GM21390 (cell line): ENCODE measurements around the gene TOB1.
"Not testable (repeated sequence)": the region's sequence is repeated elsewhere in the genome, so short reads cannot be mapped to it uniquely, and the experiment has no call there.

Source experiments
- ATAC-seq: cut with Tn5 transposase; IDR thresholded peaks from one replicate; pipeline ENCODE4 v1.9.1; 2021; ENCODE audit not compliant: unreplicated experiment

The TOB1 gene

DNA sequence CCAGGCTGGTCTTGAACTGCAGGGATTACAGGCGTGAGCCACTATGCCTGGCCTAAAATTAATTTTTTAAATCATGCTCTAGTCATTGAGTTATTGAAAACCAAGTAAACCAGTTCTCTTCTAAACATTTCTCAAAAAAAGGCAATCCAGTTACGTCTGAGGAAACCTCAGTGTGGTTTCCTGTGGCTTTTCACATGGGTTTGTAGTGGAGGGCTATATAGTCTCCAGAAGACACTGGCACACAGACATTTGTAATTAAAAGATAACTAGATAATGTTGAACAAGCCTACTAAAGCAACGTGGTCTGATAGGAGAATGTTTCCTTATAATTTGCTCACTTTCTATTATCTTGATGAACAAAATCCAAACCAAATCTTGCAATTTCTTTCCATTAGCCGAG is 5.2 kb upstream of the TOB1 start:
- no peak for ATAC-seq

DNA sequence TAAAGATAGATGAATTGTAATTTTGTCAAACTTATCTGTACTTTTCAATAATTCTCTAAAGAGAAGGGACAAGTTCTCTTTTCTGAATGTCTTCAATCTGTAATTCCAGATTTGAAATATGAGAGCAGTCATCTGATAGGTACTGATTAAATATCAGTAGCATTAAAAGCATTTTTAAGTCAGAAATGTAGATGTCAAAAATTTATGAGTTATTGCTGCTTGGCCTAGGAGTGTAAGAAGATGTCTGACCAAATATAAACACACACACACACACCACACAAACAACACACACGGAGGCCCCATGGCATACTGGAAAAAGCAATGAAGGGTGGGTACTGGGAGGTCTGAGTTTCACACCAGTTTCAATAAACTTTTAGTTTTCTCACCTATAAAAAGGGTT is 2.4 kb upstream of the TOB1 start:
- no peak for ATAC-seq

DNA sequence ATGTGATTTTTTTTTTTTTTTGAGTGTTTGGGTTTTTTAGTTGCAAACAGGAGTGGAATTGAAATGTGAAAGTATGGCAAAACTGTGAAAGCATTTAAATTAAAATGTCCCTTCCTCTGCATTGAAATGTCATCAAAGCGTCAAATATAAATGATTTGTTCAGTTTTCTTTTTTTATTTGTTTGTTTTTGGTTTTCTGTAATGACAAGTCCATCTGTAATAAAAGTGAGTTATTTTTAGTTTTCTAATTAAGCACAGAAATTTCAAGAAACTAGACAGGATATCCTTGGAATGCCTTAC is 1.9 kb upstream of the TOB1 start:
- ATAC-seq: no peak

DNA sequence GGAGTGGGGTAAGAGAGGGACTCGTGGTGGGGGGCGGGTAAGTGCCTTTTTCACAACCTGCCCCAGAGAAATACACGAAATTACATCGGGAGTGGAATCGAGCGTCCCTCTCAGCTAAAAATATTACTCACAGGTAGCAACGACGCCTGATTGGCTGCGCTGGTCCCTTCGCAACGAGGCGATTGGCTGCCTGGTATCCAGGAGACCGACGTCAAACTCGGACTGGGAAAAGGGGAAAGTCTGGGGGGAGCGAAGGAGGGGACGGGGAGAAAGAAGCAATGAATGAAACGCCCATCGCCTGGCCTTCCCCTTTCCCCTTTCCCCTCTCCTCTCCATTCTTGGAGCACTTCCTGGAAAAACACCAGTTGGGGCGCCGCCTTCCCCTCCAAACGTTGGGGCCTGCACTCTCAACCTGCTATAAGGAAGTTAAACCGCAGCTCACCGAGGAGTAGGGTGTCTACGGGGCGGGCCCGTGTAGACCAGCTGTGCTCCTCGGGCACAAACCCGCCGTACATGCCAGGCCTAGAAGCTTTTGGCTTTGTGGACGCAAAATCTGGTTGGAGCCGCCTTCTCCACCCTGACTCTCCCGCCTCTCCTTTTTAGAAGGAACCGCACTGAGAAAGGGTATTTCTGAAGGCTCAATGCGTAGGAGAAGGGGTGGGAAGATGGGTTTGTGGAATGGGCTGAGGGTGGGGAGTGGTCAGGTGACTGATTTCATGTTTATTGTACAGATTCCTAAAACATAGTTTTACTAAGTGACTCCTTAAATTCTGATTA is 1.4 kb upstream of the TOB1 start:
- peak; percentile 37 for ATAC-seq

DNA sequence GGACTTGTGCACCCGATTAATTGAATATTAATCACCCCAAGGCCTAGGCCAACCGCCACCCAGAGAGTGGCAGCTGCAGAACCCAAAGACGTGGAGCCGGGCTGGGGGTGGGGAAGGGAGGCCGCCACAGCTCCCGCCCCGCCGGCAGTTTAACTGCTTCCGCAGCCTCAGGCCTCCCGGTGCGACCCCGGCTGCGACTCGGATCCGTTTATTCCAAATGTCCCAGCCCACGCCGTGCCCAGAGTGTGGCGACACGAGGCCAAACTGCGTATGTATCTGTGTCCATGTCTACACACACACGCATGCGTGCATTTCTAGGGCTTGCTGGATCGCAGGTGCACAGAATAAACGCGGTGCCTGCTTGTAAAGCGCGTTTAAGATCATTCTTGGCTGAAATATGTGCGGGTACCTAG is 802 bp upstream of the TOB1 start:
- no peak for ATAC-seq

DNA sequence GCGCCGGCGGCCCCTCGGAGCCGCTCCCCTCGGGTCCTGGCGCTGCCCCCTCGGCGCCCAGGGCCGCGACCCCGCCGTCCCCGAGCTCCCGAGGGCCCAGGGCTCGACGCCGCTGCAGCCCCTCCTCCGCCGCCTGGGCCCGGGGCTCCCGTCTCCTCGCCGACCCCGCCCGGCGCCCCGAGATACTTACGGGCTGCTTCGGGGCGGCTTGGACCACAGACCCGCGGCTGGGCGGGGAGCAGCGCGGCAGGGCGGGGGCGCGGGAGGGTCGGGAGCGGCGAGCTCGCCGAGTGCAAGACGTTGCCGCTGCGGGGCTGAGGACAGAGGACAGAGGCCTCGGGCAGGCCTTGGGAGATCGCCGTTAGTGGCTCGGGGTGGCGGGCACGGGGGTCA is 290 bp downstream of the TOB1 start:
- ATAC-seq: peak; percentile 5

DNA sequence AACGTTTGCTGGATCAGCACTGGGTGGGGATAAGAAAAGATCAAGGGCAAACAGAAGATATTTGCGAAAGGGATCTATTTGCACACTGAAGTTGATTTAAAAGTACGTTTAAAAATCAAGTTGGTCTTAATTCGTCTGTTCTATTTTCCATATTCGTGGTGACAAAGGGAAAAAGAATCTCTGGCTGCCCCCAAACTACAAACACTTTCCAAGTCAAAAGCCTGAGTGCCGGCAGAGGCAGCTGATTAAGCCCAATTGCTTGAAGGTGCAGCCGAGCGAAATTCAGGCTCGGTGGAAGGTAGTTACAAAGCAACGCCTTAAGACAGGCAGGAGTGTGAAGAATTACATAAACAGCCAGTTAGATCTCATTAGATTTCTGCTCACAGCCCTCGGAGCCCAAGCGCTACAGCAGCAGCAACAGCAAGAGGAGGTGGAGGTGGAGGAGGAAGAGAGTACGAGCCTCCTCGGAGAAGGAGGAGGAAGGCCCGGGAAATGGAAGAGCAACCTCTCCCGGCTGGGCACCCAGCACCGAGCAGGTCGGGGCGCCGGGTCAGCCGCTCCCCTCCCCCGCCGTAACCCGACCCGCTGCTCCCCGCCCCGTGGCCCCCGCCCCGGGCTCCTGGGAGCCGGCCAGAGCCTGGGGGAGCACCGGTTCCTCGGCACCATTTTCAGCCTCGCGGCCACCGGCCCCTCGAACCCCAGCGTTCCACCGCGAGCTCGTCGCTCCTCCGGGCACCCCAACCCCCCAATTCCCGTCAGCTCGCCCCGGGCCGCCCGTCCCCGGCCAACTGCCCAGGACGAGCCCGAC is 890 bp downstream of the TOB1 start:
- peak; percentile 3 for ATAC-seq

DNA sequence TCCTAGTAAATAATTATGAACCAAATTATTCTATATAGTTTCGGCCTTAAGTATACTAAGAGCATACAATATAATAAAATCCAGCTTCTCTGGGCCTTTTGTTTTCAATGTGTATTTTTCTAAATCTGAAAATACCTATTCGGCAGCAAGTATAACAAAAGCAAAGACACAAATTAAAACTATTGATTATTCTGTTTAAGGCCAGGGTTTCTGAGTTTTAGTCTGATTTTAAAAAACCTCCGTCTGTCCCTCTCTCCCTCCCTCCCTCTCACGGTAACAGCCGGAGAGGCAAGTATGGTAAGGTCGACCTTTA is 1.5 kb downstream of the TOB1 start:
- ATAC-seq: no peak

DNA sequence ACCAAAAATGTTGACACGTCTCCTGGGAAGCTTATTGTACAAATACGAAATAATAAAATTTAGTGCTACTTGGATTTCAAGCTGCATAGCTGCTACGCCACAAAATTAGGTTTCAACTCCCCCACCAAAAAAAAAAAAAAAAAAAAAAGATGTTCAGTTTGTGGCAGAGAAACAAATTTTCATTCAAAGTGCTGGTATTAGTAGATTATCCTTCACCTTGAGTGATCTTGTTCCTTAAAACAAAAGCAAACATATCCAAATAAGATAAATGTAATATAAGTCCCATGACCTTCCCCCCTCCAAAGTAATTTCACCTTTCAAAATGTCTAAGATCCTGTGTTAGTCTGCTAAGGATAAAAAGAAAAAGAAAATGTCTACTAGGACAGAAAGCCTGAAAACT is 2.2 kb downstream of the TOB1 start:
- no peak for ATAC-seq

DNA sequence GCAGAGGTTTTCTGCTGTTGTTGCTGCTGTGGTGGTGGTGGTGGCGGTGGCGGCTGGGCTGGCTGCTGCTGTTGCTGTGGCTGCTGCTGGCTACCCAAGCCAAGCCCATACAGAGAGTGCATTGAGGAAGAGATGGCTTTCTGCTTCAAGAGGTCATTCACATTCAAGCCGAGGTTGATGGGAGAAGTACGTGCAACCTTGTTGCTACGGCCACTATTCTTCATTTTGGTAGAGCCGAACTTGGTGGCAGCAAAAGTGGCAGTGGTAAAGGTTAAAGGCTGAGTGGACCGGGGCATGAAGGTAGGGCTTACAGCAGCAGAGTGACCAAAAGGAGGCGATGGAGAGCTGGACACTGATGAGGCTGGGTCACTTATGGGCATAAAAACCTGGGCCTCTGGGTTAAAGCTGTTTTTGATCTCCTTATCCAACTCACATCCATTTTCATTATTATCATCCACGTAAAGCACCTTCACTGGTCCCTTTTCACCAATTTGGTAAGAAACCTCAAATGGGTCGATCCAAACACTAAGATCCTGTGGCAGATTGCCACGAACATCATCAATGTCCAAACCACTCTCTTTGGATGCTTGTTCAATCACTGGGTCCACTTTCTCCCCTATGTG is 2.8 kb downstream of the TOB1 start:
- no peak for ATAC-seq

DNA sequence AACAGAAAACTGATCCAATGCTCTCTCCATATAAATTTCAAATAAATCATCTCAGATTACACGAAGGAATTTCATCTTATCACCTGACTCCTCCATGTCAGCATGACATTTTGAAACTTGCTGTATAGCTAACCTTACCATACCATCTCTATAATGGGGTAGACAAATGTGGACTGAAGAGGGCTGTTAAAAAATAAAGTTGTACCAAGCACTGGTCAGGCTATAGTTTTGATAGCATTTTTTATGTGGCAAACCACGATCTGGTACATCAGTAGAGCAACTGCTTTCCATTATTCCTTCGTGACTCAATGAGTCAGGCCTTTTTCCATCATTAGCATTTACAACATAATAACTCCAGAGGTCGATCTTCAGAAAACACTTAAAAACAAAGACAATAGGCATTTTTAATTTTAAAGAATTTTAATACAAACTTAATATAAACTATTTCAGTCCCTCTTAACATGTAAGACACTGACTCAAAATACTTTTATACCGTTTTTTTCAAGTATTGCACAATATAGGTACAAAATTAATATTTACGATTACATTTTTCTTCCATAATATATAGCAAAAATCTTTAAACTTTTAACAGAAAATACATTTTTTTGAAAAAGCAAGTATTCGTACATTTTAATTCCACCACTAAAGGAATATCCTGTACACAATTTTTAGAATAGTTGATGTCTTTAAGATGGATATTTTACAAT is 4.2 kb downstream of the TOB1 start:
- no peak for ATAC-seq

DNA sequence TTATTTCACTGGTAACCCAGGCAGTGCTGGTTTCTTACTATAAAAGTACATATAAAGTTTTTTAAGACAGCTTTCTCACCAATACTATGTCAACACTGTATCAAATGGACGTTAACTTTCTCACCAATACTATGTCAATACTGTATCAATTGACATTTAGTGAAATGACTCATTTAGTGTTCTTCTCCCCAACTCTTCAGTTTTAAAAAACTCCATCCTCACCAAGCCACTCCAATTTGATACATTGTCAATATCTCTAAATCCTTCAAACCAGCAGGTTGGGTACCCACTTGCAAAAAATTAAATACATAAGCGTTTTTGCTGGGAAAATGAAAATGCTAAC is 4.8 kb downstream of the TOB1 start:
- no peak for ATAC-seq

DNA sequence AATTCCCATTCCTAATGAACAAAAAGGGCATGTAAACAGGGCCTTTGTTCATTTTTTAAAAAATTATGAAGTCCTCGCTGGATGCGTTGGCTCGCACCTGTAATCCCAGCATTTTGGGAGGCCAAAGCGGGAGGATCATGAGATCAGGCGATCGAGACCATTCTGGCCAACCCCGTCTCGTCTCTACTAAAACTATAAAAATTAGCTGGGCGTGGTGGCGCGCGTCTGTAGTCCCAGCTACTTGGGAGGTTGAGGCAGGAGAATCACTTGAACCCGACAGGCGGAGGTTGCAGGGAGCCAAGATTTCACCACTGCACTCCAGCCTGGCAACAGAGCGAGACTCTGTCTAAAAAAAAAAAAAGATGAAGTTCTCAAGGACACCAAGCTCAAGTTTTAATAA is 6.4 kb downstream of the TOB1 start:
- not testable (repeated sequence) for ATAC-seq

DNA sequence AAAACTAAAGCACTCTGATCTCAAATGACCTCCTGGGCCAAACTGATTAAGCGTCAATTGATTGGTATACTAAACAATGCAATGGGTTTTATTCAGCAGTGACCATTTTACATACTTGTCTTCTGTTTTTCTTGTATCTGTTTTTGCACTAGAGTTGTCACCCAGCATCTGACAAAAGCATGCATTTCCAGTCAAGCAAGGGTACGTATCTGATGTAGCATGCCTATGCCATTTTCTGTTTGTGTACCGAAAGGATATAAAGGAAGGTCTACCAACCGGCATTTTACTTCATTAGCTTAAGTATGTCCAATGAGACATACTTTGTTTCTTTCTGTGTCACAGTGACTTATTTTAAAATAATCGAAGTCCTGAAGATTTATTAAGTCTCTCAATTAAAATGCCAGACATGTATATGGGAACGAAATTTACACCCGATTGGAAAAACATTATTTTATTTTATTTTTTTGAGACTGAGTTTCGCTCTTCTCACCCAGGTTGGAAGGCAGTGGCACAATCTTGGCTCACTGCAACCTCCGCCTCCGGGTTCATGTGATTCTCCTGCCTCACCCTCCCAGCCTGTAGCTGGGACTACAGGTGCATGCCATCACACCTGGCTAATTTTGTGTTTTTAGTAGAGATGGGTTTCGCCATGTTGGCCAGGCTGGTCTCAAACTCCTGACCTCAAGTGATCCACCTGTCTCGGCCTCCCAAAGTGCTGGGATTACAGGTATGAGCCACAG is 7.5 kb downstream of the TOB1 start:
- ATAC-seq: no peak

DNA sequence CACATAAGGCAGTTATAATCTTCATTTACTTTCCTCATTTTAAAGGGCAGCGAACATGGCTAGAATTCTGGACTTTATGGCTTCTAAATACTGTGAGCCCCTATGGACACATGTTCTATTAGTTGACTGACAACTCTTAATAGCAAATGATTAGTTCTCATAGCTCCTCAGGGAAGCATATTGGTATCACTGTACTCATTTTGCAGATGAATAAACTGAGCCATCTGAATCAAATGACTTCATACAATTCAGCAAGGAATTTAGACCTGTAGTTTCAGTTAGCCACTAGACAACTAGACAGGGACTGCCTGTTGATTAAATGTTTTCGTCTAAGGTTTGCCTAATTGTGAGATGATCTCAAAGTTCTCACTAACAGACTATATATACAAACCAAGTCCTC is 9.7 kb downstream of the TOB1 start:
- ATAC-seq: no peak

DNA sequence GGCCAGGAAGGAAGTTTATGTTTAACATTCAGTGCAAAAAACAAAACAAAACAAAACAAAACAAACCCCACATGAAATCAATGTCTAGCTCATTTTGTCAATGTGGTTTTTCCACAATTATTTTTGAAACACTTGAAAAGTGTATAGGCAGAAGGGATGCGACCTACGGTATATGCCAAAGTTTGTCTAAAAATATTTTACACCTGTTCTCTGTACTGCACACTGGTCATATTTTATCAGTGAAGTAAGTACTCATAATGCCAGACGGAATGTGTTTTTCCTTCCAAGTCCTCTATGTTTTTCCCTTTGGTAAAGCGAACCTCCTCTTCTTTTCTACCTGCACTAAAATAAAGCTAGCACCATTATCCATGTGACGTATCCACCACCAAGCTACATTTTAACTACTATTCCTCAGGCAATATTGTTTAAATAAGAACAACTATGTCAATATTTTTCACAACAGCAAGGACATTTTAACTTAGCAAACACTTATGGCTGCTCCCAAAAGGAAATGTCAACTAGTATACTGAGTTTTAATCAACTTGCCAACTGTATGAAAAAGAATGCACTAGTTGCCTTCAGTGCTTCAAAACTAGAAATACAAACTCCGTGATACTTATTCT is 10.3 kb downstream of the TOB1 start:
- ATAC-seq: no peak

DNA sequence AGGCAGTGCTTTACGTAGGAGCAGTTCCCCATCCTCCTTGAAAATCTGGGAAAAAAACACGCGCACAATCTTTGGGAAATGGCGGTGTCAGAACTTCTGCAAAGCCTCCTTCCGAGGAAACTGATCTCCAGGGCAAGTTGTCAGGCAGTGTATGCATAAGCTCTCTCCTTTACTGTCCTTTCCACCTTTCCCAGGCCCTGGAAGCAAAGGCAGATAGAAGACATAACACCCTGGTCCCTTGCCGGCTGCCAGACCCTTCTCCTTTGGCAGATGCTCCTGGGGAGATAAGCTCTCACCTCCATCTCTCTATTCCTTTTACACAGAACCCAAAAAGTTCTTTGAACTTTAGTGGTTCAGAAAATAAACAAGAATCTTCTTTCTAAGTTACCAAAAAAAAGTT is 12.4 kb downstream of the TOB1 start:
- no peak for ATAC-seq

DNA sequence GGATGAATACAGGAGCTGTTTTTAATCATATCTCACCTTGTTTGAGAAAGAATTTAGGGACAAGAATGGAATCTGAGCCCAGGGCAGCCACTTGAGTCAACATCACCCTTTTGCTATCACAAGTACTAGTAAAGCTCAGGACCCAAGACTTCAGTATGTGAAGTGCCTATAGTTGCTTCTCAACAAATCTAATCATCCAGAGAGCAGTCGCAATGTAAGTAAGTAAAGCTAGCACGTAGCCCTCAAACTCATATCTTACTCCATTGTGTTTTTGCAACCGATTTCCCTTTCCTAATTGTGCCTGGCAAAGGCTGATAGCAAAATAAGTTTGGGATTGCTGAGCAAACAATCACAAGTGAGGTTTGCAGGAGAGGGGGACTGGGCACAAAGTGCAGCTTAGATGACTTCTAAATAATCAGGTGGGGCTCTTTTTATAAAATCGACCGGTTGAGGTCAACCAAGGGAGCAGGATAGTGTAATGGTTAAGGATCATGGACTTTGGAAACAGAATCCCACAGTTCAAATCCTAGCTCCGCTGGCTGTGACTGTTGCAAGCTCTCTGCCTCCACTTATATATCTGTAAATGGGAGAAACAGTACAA is 13.0 kb downstream of the TOB1 start:
- ATAC-seq: no peak

DNA sequence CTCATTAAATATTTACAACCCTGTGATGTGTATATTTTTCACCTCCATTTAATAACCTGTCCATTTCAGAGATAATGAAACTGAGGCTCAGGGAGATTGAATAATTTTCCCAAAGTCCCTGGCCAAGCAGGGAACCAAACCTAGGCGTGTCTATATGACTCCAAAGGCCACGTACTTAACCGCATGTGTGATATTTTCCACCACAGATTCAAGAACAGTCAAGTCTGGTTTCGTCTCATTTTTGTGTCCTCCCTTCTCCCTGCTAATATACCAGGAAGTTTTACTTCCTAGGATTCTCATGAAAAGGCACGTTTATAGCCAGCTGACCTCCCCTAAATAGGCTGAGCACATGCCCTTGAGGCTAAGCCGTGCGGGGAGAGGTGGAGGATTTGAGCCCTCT is 15.5 kb downstream of the TOB1 start:
- ATAC-seq: no peak

DNA sequence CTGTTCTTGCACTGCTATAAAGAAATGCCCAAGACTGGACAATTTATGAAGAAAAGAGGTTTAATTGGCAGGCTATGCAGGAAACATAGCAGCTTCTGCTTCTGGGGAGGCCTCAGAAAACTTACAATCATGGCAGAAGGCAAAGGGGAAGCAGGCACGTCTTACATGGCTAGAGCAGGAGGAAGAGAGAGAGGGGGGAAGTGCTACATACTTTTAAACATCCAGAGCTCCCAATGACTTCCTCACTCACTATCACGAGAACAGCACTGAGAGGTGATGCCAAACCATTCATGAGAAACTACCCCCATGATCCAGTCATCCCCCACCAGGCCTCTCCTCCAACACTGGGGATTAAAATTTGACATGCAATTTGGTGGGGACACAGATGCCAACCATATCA is 17.4 kb downstream of the TOB1 start:
- no peak for ATAC-seq
